MM.1S (cell line): ENCODE measurements around the gene APH1B.

Experiments
- DNase-seq: peaks from one replicate; pipeline ENCODE4 v3.0.0-alpha.2; 2015
- H2AFZ ChIP-seq: fragments of 300-600 bp; sonication (generic); 2 replicates; pipeline ENCODE4 v1.6.0; 2016; ENCODE audit warnings: antibody characterized with exemption, low read length
- H3F3A ChIP-seq: fragments of 300-600 bp; sonication (generic); 2 replicates; pipeline ENCODE4 v1.6.1; 2016; ENCODE audit warnings: mild to moderate bottlenecking, antibody characterized with exemption, low read length, moderate library complexity, mixed read lengths; ENCODE audit not compliant: insufficient read depth
- H3K27ac ChIP-seq: fragments of 300-600 bp; sonication (generic); 2 replicates; pipeline ENCODE4 v1.5.1; 2016; ENCODE audit warnings: mild to moderate bottlenecking, low read length
- H3K27me3 ChIP-seq: fragments of 300-600 bp; sonication (generic); replicated peaks from 2 replicates; pipeline ENCODE4 v1.6.0; 2016; ENCODE audit warnings: low read length; ENCODE audit not compliant: insufficient read depth
- H3K36me3 ChIP-seq: fragments of 300-600 bp; sonication (generic); replicated peaks from 2 replicates; pipeline ENCODE4 v1.6.1; 2016; ENCODE audit warnings: mild to moderate bottlenecking, low read length, mixed read lengths; ENCODE audit not compliant: insufficient read depth
- H3K4me1 ChIP-seq: fragments of 300-600 bp; sonication (generic); 2 replicates; pipeline ENCODE4 v1.6.1; 2016; ENCODE audit warnings: low read length, mixed read lengths
- H3K4me2 ChIP-seq: fragments of 300-600 bp; sonication (generic); 2 replicates; pipeline ENCODE4 v1.6.0; 2016; ENCODE audit warnings: low read depth, low read length
- H3K4me3 ChIP-seq: fragments of 300-600 bp; sonication (generic); 2 replicates; pipeline ENCODE4 v1.5.1; 2016; ENCODE audit warnings: low read length, mixed read lengths
- H3K79me2 ChIP-seq: fragments of 300-600 bp; sonication (generic); 2 replicates; pipeline ENCODE4 v1.6.1; 2016; ENCODE audit warnings: mixed run types, low read length, mixed read lengths
- H3K9ac ChIP-seq: fragments of 300-600 bp; sonication (generic); 2 replicates; pipeline ENCODE4 v1.6.1; 2016; ENCODE audit warnings: low read length, mixed read lengths
- H3K9me2 ChIP-seq: fragments of 300-600 bp; sonication (generic); replicated peaks from 2 replicates; pipeline ENCODE4 v1.6.1; 2016; ENCODE audit warnings: mild to moderate bottlenecking, low read length, mixed read lengths; ENCODE audit not compliant: insufficient read depth
- H3K9me3 ChIP-seq: fragments of 300-600 bp; sonication (generic); replicated peaks from 2 replicates; pipeline ENCODE4 v1.6.1; 2016; ENCODE audit warnings: mild to moderate bottlenecking, low read length, mixed read lengths; ENCODE audit not compliant: insufficient read depth
- H4K20me1 ChIP-seq: fragments of 300-600 bp; sonication (generic); 2 replicates; pipeline ENCODE4 v1.6.1; 2016; ENCODE audit warnings: mild to moderate bottlenecking, low read length, moderate library complexity, mixed read lengths; ENCODE audit not compliant: insufficient read depth
- CTCF ChIP-seq: fragments of 300-600 bp; sonication (generic); IDR thresholded peaks from 2 replicates; pipeline ENCODE4 v1.5.1; 2016; ENCODE audit warnings: antibody characterized with exemption, low read length, mixed read lengths
- EZH2 ChIP-seq: fragments of 300-600 bp; sonication (generic); optimal IDR thresholded peaks from 2 replicates; pipeline ENCODE3; 2017; ENCODE audit warnings: low read depth, mild to moderate bottlenecking, antibody characterized with exemption, low read length, mixed read lengths
- EZH2phosphoT487 ChIP-seq: fragments of 300-600 bp; sonication (generic); IDR thresholded peaks from 2 replicates; pipeline ENCODE4 v1.6.1; 2018; ENCODE audit warnings: antibody characterized with exemption, low read length

Gene APH1B

GRCh38 chr15:63357061-63357460 is 79.7 kb downstream of the APH1B start:
- no peaks in the 10 kb centered on the region for H3K4me1 ChIP-seq
- no peak overlapping the region for H3K9ac ChIP-seq
- no peaks in the 10 kb centered on the region for H3K79me2 ChIP-seq
- H3K36me3 ChIP-seq, result no peaks in the 10 kb centered on the region
- no peak overlapping the region for H2AFZ ChIP-seq
- H3K27me3 ChIP-seq, result no peaks in the 10 kb centered on the region
- H4K20me1 ChIP-seq, result no peaks in the 10 kb centered on the region
- DNase-seq, result no peak
- H3K9me3 ChIP-seq, result no peaks in the 10 kb centered on the region
- no peaks in the 10 kb centered on the region for H3F3A ChIP-seq
- H3K4me2 ChIP-seq, result no peak overlapping the region
- H3K27ac ChIP-seq, result no peak overlapping the region
- H3K9me2 ChIP-seq, result no peaks in the 10 kb centered on the region
- no peak for TF ChIP-seq EZH2
- TF ChIP-seq EZH2phosphoT487, result no peak
- TF ChIP-seq CTCF, result no peak
- H3K4me3 ChIP-seq, result no peak overlapping the region

DNA sequence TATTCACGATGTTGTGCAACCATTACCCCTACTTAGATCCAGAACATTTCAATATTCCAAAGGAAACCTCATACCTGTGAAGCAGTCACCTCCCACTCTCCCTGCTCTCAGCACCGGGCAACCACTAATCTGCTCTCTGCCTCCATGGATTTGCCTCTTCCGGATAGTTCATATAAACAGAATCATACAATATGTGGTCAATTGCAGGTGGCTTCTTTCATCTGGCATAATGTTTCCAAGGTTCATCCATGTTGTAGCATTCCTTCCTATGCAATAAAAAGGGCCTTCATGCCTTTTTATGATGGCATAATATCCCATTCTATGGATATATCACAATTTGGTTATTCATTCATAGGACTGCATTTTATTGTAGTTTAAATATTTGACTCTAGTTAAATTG is 80.3 kb downstream of the APH1B start:
- H3K9me3 ChIP-seq, result no peaks in the 10 kb centered on the region
- TF ChIP-seq CTCF (no peak), EZH2 (no peak), EZH2phosphoT487 (no peak)
- H3K27ac ChIP-seq, result no peak overlapping the region
- no peak overlapping the region for H3K9ac ChIP-seq
- H3K27me3 ChIP-seq, result no peaks in the 10 kb centered on the region
- H3K9me2 ChIP-seq, result no peaks in the 10 kb centered on the region
- H3F3A ChIP-seq, result no peaks in the 10 kb centered on the region
- H3K79me2 ChIP-seq, result no peaks in the 10 kb centered on the region
- H3K4me1 ChIP-seq, result no peaks in the 10 kb centered on the region
- no peaks in the 10 kb centered on the region for H4K20me1 ChIP-seq
- no peak for DNase-seq
- H3K36me3 ChIP-seq, result no peaks in the 10 kb centered on the region
- H3K4me3 ChIP-seq, result no peak overlapping the region
- no peak overlapping the region for H3K4me2 ChIP-seq
- H2AFZ ChIP-seq, result no peak overlapping the region

- H2AFZ ChIP-seq, result no peak overlapping the region
- H3K79me2 ChIP-seq, result no peaks in the 10 kb centered on the region
- TF ChIP-seq EZH2phosphoT487, result no peak
- TF ChIP-seq CTCF, result no peak
- no peak for TF ChIP-seq EZH2
- H3F3A ChIP-seq, result no peaks in the 10 kb centered on the region
- H4K20me1 ChIP-seq, result no peaks in the 10 kb centered on the region
- no peak for DNase-seq
- H3K4me2 ChIP-seq, result no peak overlapping the region
- H3K9ac ChIP-seq, result no peak overlapping the region
- H3K4me1 ChIP-seq, result no peaks in the 10 kb centered on the region
- no peak overlapping the region for H3K27ac ChIP-seq
- H3K9me2 ChIP-seq, result no peaks in the 10 kb centered on the region
- no peaks in the 10 kb centered on the region for H3K9me3 ChIP-seq
- no peaks in the 10 kb centered on the region for H3K27me3 ChIP-seq
- H3K36me3 ChIP-seq, result no peaks in the 10 kb centered on the region
- H3K4me3 ChIP-seq, result no peak overlapping the region
Observed at GRCh38 chr15:63358241-63359029, 81.0 kb downstream of the APH1B start.
